Esophagus squamous epithelium (tissue), 5 donors: Measurements from ENCODE around the gene ZNF441. TPM values are rescaled to one million over a fixed set of nuclear protein-coding genes. Genes with fewer than 3 reads are reported as not detected.

ENCODE experiments used
- DNase-seq: peaks from one replicate; lab custom pipeline; 2025; lab: John Stamatoyannopoulos, UW
- H3K27ac ChIP-seq, 4 donors: fragments of 200-600 bp; sonication (generic); one replicate each; pipeline ENCODE4 v1.5.1; 2016 to 2019; ENCODE audit warnings: mild to moderate bottlenecking in 1 of 4
- H3K27me3 ChIP-seq, 4 donors: fragments of 200-600 bp; sonication (generic); 1 replicate in 3 of 4; 2 replicates in 1 of 4; pipeline versions ENCODE4 v1.5.1 to v1.6.0; 2017 to 2021; ENCODE audit warnings: antibody characterized with exemption in 1 of 4
- H3K36me3 ChIP-seq, 3 donors: fragments of 200-600 bp; sonication (generic); one replicate each; pipeline ENCODE4 v1.5.1; 2016 to 2019
- H3K4me1 ChIP-seq, 3 donors: fragments of 200-600 bp; sonication (generic); one replicate each; pipeline ENCODE4 v1.5.1; 2017 to 2019
- H3K4me3 ChIP-seq, 4 donors: fragments of 200-600 bp; sonication (generic); 1 replicate in 3 of 4; 2 replicates in 1 of 4; pipeline ENCODE4 v1.5.1; 2016 to 2019; ENCODE audit warnings: mild to moderate bottlenecking in 2 of 4, moderate library complexity in 1 of 4
- H3K9me3 ChIP-seq, 3 donors: fragments of 200-600 bp; sonication (generic); one replicate each; pipeline ENCODE4 v1.5.1; 2016 to 2019
- POLR2A ChIP-seq, 4 donors: fragments of 450-650 bp; IDR thresholded peaks; one replicate each; pipeline ENCODE4 v1.6.1; 2017; ENCODE audit warnings: antibody characterized with exemption in 4 of 4, mild to moderate bottlenecking in 4 of 4, moderate library complexity in 3 of 4
- WGBS, 2 donors: methylation state at CpG; one replicate each; pipeline ENCODE4 v1.1.5; 2018; 5-methylcytosine and 5-hydroxymethylcytosine counted together
- intact Hi-C: fragments of 100-400 bp; cut with DNase I; formaldehyde crosslinking; loops from one replicate; pipeline ENCODE4 v1.15.0; 2022
- total RNA-seq, 4 donors: library from RNA; depleted of rRNA; stranded (reverse); fragments of >200 nt; gene quantifications; one replicate each; pipeline ENCODE4 v1.1.0, GENCODE V29; 2016
- TF ChIP-seq, protein P1 (sequence below), 6 experiments: fragments of 450-650 bp in 4 of 6; fragments of 200-600 bp in 2 of 6; sonication (generic) in 2 of 6; IDR thresholded peaks; one replicate each; pipeline ENCODE4 v1.5.1; 2016 to 2019; ENCODE audit warnings: antibody characterized with exemption in 6 of 6, mild to moderate bottlenecking in 4 of 6, moderate library complexity in 4 of 6
- donor health status: DM: yes; HTN: yes; CAD: no.

Gene ZNF441
- total RNA-seq, 4 donors from 2014 or later: 1.0 to 5.7 (median 2.4) TPM

DNA sequence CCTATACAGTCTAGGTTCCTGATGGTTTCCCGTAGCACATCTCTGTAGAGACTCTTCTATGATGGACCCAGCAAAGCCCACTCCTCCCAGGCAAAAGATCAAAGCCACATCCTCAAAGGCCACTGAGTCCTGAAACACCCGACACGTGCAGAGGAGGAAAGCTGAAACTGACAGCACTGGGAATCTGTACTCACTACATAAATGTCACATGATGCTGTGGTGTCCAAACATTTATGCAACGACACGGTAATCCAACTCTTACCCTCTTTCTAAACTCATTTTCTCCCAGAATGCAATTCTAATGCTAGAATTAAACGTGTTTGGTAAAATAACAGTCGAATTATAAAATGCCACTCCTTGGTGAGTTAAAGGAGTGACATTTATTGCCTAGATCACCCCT, 7.0 kb upstream of the ZNF441 start:
- no peaks in the 10 kb centered on the region for H3K4me1 ChIP-seq
- intact Hi-C loops: no loop called here
- H3K36me3 ChIP-seq: no peaks in the 10 kb centered on the region
- no peak for DNase-seq
- H3K27me3 ChIP-seq: peaks cover 0 to 2% (median 0%) of the 10 kb centered on the region in 4 donors
- peaks cover 0 to 20% (median 7%) of the 10 kb centered on the region in 3 donors for H3K9me3 ChIP-seq
- no peak overlapping the region for H3K27ac ChIP-seq
- H3K4me3 ChIP-seq: no peak overlapping the region
- TF ChIP-seq POLR2A (IDR thresholded peaks at IDR 0.05): no peak
- TF ChIP-seq, protein P1, sequence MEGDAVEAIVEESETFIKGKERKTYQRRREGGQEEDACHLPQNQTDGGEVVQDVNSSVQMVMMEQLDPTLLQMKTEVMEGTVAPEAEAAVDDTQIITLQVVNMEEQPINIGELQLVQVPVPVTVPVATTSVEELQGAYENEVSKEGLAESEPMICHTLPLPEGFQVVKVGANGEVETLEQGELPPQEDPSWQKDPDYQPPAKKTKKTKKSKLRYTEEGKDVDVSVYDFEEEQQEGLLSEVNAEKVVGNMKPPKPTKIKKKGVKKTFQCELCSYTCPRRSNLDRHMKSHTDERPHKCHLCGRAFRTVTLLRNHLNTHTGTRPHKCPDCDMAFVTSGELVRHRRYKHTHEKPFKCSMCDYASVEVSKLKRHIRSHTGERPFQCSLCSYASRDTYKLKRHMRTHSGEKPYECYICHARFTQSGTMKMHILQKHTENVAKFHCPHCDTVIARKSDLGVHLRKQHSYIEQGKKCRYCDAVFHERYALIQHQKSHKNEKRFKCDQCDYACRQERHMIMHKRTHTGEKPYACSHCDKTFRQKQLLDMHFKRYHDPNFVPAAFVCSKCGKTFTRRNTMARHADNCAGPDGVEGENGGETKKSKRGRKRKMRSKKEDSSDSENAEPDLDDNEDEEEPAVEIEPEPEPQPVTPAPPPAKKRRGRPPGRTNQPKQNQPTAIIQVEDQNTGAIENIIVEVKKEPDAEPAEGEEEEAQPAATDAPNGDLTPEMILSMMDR (IDR thresholded peaks at IDR 0.05): no peak
- WGBS, 2 donors: 78% methylated on average over 7 of the region's 7 CpGs

DNA sequence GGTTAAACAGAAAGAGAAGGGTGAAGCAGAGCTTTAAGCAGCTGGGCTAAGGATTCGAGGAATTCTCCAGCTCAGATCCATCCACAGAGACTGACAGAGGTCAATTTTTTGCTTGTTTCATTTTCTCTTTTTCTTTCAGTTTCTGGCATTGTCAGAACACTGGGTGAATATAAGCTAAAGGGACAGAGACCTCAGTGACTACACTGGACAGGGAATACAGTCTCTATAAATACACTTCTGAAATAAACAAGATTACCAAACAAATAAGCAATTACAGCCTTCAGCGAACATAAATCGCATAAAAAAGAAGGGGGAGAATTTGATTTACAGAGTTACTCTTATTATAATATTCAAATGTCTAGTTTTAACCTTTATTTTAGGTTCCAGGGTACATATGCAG, 3.7 kb upstream of the ZNF441 start:
- no peak for TF ChIP-seq POLR2A (IDR thresholded peaks at IDR 0.05)
- TF ChIP-seq, protein P1 (IDR thresholded peaks at IDR 0.05): no peak
- Histone ChIP-seq H3K27ac (no peak overlapping the region), H3K4me3 (no peak overlapping the region), H3K9me3 (no peaks in the 10 kb centered on the region), H3K4me1 (peaks cover 8 to 15% (median 9%) of the 10 kb centered on the region in 3 donors), H3K36me3 (no peaks in the 10 kb centered on the region), H3K27me3 (no peaks in the 10 kb centered on the region)
- DNase-seq: no peak
- intact Hi-C loops: no loop called here
- WGBS, 2 donors: 77 to 79% methylated on average over 3 of the region's 3 CpGs

DNA sequence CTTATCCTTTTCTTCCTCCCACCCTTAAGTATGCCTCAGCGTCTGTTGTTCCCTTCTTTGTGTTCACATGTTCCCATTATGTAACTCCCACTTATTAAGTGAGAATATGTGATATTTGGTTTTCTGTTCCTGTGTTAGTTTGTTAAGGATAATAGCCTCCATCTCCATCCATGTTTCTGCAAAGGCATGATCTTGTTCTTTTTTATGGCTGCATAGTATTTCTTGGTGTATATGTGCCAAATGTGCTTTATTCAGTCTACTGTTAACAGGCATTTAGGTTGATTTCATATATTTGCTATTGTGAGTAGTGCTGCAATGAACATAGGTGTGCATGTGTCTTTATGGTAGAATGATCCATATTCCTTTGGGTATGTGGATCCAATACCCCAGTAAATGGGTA, 3.2 kb upstream of the ZNF441 start:
- intact Hi-C loops: no loop called here
- Histone ChIP-seq H3K9me3 (no peaks in the 10 kb centered on the region), H3K27ac (no peak overlapping the region), H3K36me3 (no peaks in the 10 kb centered on the region), H3K27me3 (no peaks in the 10 kb centered on the region), H3K4me3 (no peak overlapping the region), H3K4me1 (peaks cover 8 to 20% (median 13%) of the 10 kb centered on the region in 3 donors)
- no peak for DNase-seq
- WGBS, 2 donors: 75 to 86% methylated on average over 1 of the region's 1 CpG
- TF ChIP-seq POLR2A (IDR thresholded peaks at IDR 0.05): no peak
- TF ChIP-seq, protein P1 (IDR thresholded peaks at IDR 0.05): no peak

DNA sequence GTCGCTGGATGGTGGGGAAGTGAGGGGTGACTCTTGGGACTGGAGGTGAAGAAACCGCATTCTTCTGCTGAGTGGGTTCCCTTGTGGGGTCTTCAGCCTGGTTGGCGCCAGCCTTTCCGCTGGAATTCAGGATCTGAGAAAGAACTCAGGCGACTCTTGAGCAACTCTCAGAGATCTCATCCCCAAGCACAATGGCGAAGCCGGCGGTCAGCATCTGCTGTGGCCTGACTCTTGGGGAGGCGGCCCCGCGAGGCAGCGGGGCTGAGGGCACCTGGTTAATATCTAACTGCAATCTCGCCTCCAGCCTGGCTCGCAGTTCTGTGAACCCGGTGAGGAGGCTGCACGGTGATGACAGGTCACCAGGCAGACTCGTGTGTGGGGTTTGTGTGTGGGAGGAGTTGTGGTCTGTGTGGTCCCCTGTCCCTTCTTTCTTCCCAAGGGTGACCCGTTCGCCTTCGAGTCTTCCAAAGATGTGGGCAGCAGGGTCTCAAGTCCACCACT, 883 bp downstream of the ZNF441 start:
- TF ChIP-seq, protein P1 (IDR thresholded peaks at IDR 0.05): no peak
- TF ChIP-seq POLR2A (IDR thresholded peaks at IDR 0.05): no peak
- peaks cover 8 to 25% (median 13%) of the 10 kb centered on the region in 3 donors for H3K4me1 ChIP-seq
- peaks cover 0 to 27% (median 0%) of the 10 kb centered on the region in 3 donors for H3K9me3 ChIP-seq
- no peak for DNase-seq
- WGBS, 2 donors: 5 to 7% methylated on average over 4 to 15 of the region's 20 CpGs
- peak overlapping the region; percentile 76 to 95 (median 88) for H3K27ac ChIP-seq
- peak overlapping the region; percentile 60 to 89 (median 66) for H3K4me3 ChIP-seq
- intact Hi-C loops: no loop called here
- no peaks in the 10 kb centered on the region for H3K27me3 ChIP-seq
- peaks cover 0 to 13% (median 0%) of the 10 kb centered on the region in 3 donors for H3K36me3 ChIP-seq

DNA sequence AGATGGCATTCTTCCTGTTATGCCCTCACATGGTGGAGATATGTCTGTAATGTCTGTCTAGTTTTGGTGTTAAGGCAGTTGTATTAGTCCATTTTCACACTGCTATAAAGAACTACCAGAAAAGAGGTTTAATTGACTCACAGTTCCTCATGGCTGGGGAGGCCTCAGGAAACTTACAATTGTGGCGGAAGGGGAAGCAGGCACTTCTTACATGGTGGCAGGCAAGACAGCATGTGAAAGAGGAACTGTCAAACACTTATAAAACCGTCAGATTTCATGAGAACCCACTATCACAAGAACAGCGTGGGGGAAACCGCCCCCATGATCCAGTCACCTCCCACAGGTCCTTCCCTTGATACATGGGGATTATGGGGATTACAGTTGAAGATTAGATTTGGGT, 3.2 kb downstream of the ZNF441 start:
- Histone ChIP-seq H3K4me1 (peaks cover 8 to 25% (median 13%) of the 10 kb centered on the region in 3 donors), H3K9me3 (peaks cover 0 to 42% (median under 1%) of the 10 kb centered on the region in 3 donors), H3K4me3 (no peak overlapping the region), H3K36me3 (peaks cover 0 to 17% (median 0%) of the 10 kb centered on the region in 3 donors), H3K27me3 (no peaks in the 10 kb centered on the region), H3K27ac (no peak overlapping the region)
- intact Hi-C loops: no loop called here
- no peak for TF ChIP-seq POLR2A (IDR thresholded peaks at IDR 0.05)
- TF ChIP-seq, protein P1 (IDR thresholded peaks at IDR 0.05): no peak
- DNase-seq: no peak
- WGBS, 2 donors: 91 to 95% methylated on average over 4 of the region's 4 CpGs
